Fibroblast of lung (primary cell): ENCODE measurements around the gene DEDD2.
A peak's percentile ranks its signal among the peaks of the same experiment; 100 is the strongest.

Experiments used
- CTCF ChIP-seq, 2 donors: IDR thresholded peaks in 1 of 2; conservative IDR thresholded peaks in 1 of 2; 1 replicate in 1 of 2; 2 replicates in 1 of 2; pipeline ENCODE4 v1.5.1; 2011 to 2012; ENCODE audit warnings: low read length in 2 of 2, control low read depth in 1 of 2, inconsistent platforms in 1 of 2, low read depth in 1 of 2, mild to moderate bottlenecking in 1 of 2
- EZH2 ChIP-seq: IDR thresholded peaks from 2 replicates; pipeline ENCODE4 v1.5.1; 2012; ENCODE audit warnings: low read length, control low read depth, mild to moderate bottlenecking; ENCODE audit errors: missing control alignments

DNA sequence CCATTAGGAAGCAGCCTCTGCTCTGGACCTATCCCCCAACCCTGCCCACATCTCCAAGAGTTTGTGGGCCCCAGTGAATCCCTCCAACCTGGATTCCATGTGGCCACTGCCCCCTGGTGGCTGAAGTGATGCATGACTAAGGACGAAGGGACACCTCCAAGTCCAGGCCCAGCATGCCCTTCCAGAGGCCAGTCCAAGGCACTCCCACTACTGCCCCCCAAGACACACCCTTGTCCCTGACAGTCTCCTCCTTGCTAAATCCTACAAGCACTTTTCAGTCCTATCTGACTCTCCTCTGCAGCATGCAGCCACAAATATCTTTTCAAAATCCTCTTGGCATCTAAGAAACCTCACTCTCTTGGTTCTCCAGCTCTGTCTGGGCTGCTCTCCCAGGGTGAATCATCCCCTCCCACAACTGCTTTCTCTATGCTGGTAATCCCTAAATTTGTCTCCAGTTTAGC is 33.0 kb downstream of the DEDD2 start:
- TF ChIP-seq CTCF (conservative IDR thresholded peaks at IDR 0.05 in 1 of 2, IDR thresholded peaks at IDR 0.05 in 1 of 2; ENCODE audit: low read depth in 1 of 2, low read length in 2 of 2) (peak; percentile 93 to 97), EZH2 (no peak)
